SU-DHL-6 (cell line): Measurements from ENCODE around the gene SEMA5A.

Experiments used
- EZH2phosphoT487 ChIP-seq: fragments of 200-600 bp; sonication (generic), shearing (Covaris generic); conservative IDR thresholded peaks from 2 replicates; pipeline ENCODE4 v1.6.1; 2018; ENCODE audit warnings: mild to moderate bottlenecking, antibody characterized with exemption, low read length, moderate library complexity, mixed read lengths
- TF ChIP-seq, protein P1 (sequence below): fragments of 200-600 bp; sonication (generic); IDR thresholded peaks from one replicate; pipeline ENCODE4 v1.5.1; 2017; ENCODE audit warnings: antibody characterized with exemption, mild to moderate bottlenecking, low read length, moderate library complexity; ENCODE audit not compliant: insufficient read depth, poor library complexity, severe bottlenecking

DNA sequence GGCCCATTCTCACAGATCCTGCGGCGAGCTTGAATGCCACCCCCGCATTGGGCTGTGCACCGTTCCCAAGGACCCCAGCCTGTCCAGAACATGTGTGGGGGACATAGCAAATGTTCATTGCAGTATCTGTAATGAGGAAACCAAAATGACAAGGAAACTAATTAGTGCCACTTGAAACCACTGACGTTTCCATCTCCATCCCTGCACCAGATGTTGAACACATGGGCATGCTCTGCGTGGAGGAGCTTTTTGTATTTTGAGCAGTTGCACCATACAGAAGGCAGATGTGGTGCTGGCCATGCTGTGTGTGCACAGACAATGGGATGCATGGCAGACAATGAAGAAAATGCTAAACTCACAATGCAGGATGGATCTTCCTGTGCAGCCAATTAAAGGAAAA is 437.7 kb downstream of the SEMA5A start:
- TF ChIP-seq, protein P1, sequence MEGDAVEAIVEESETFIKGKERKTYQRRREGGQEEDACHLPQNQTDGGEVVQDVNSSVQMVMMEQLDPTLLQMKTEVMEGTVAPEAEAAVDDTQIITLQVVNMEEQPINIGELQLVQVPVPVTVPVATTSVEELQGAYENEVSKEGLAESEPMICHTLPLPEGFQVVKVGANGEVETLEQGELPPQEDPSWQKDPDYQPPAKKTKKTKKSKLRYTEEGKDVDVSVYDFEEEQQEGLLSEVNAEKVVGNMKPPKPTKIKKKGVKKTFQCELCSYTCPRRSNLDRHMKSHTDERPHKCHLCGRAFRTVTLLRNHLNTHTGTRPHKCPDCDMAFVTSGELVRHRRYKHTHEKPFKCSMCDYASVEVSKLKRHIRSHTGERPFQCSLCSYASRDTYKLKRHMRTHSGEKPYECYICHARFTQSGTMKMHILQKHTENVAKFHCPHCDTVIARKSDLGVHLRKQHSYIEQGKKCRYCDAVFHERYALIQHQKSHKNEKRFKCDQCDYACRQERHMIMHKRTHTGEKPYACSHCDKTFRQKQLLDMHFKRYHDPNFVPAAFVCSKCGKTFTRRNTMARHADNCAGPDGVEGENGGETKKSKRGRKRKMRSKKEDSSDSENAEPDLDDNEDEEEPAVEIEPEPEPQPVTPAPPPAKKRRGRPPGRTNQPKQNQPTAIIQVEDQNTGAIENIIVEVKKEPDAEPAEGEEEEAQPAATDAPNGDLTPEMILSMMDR: no peak
- TF ChIP-seq EZH2phosphoT487: no peak
